Adrenal gland (tissue), 5 donors: ENCODE results near the gene ATM.

ENCODE experiments used
- POLR2A ChIP-seq, 2 donors: fragments of 450-650 bp; IDR thresholded peaks; one replicate each; pipeline ENCODE4 v1.6.1; 2017; ENCODE audit warnings: antibody characterized with exemption in 2 of 2, mild to moderate bottlenecking in 2 of 2, moderate library complexity in 1 of 2
- TF ChIP-seq, protein P1 (sequence below), 6 experiments: fragments of 450-650 bp in 4 of 6; fragments of 200-600 bp in 2 of 6; sonication (generic) in 1 of 6; IDR thresholded peaks; 1 replicate in 5 of 6; 2 replicates in 1 of 6; pipeline versions ENCODE4 v1.5.1 to v1.8.0; 2016 to 2021; ENCODE audit warnings: antibody characterized with exemption in 6 of 6, mild to moderate bottlenecking in 2 of 6, moderate library complexity in 1 of 6
- donor health status: DM: no; HTN: no; CAD: no.

DNA sequence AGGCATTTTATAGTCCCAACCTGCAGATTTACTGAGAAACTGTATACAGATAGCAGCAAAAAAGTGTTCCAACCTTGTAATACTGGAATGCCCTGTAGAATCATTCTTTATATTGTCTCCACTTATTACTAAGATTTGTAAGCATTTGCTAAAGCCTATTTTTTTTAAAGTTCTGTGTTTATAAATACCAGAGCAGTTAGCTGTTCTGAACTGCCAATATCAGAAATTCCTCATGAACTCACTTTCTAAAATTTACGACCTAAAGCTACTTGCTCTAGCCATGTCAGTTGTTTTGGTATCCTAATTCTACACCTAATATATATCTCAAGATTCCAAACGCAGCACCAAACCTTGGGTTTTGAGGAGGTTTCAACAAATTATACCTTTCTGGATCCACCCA lies 141.3 kb downstream of the ATM start:
- TF ChIP-seq, protein P1, sequence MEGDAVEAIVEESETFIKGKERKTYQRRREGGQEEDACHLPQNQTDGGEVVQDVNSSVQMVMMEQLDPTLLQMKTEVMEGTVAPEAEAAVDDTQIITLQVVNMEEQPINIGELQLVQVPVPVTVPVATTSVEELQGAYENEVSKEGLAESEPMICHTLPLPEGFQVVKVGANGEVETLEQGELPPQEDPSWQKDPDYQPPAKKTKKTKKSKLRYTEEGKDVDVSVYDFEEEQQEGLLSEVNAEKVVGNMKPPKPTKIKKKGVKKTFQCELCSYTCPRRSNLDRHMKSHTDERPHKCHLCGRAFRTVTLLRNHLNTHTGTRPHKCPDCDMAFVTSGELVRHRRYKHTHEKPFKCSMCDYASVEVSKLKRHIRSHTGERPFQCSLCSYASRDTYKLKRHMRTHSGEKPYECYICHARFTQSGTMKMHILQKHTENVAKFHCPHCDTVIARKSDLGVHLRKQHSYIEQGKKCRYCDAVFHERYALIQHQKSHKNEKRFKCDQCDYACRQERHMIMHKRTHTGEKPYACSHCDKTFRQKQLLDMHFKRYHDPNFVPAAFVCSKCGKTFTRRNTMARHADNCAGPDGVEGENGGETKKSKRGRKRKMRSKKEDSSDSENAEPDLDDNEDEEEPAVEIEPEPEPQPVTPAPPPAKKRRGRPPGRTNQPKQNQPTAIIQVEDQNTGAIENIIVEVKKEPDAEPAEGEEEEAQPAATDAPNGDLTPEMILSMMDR (IDR thresholded peaks at IDR 0.05), result no peak
- TF ChIP-seq POLR2A (IDR thresholded peaks at IDR 0.05), result no peak
